Measurements from ENCODE around the gene RNF145.

GRCh38 chr5:159211729-159212174, 2.4 kb upstream of the RNF145 start:
- TF ChIP-seq CTCF (IDR thresholded peaks at IDR 0.05) (no peak), POLR2AphosphoS5 (IDR thresholded peaks at IDR 0.05) (no peak)

Data from prostate gland (tissue), 2 donors.